ENCODE results near the gene ADGRG1.

GRCh38 chr16:57609541-57610401, 18.7 kb upstream of the ADGRG1 start:
- TF ChIP-seq, protein P1, sequence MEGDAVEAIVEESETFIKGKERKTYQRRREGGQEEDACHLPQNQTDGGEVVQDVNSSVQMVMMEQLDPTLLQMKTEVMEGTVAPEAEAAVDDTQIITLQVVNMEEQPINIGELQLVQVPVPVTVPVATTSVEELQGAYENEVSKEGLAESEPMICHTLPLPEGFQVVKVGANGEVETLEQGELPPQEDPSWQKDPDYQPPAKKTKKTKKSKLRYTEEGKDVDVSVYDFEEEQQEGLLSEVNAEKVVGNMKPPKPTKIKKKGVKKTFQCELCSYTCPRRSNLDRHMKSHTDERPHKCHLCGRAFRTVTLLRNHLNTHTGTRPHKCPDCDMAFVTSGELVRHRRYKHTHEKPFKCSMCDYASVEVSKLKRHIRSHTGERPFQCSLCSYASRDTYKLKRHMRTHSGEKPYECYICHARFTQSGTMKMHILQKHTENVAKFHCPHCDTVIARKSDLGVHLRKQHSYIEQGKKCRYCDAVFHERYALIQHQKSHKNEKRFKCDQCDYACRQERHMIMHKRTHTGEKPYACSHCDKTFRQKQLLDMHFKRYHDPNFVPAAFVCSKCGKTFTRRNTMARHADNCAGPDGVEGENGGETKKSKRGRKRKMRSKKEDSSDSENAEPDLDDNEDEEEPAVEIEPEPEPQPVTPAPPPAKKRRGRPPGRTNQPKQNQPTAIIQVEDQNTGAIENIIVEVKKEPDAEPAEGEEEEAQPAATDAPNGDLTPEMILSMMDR (conservative IDR thresholded peaks at IDR 0.05 in 1 of 2, IDR thresholded peaks at IDR 0.05 in 1 of 2; ENCODE audit: low read depth in 1 of 2, low read length in 2 of 2) = no peak
- TF ChIP-seq EZH2 (IDR thresholded peaks at IDR 0.05; ENCODE audit: low read length, missing control alignments) = no peak
